ENCODE results near the gene NUDC. TPM values are rescaled to one million over a fixed set of nuclear protein-coding genes. Genes with fewer than 3 reads are reported as not detected.

NUDC gene
- total and polyA plus RNA-seq, 2 of the 13 experiments (the other 11 are each of a cell fraction or from before 2014, with no cell fraction given) = 34.7 to 104 TPM

GRCh38 chr1:26921540-26922430, at the start of gene NUDC (continued):
- TF ChIP-seq HDAC2 (CRISPR knock-in tag; IDR thresholded peaks at IDR 0.05) = peak; percentile 49; the same call in 1 of the 2 replicates
- TF ChIP-seq MLXIP (CRISPR knock-in tag; IDR thresholded peaks at IDR 0.05; ENCODE audit: borderline replicate concordance) = 0 out of 2 replicates have a peak, but pooled peaks have one; percentile 73
- 0 out of 2 replicates have a peak, but pooled peaks have one; percentile 32 for TF ChIP-seq ZBTB44 (CRISPR knock-in tag; IDR thresholded peaks at IDR 0.05)
- no peak for TF ChIP-seq PLSCR1 (CRISPR knock-in tag; IDR thresholded peaks at IDR 0.05; ENCODE audit: borderline replicate concordance)
- no peak for TF ChIP-seq ZNF496 (CRISPR knock-in tag; IDR thresholded peaks at IDR 0.05; ENCODE audit: insufficient replicate concordance)
- TF ChIP-seq FOXP4 (CRISPR knock-in tag; IDR thresholded peaks at IDR 0.05) = peak; percentile 7; the same call in 1 of the 2 replicates
- TF ChIP-seq LCORL (IDR thresholded peaks at IDR 0.05) = no peak
- TF ChIP-seq LCORL (CRISPR knock-in tag; IDR thresholded peaks at IDR 0.05) = 0 out of 2 replicates have a peak, but pooled peaks have one; percentile 16
- no peak for TF ChIP-seq ZNF674 (CRISPR knock-in tag; IDR thresholded peaks at IDR 0.05; ENCODE audit: low read depth)
- peak; percentile 96 for TF ChIP-seq ZNF737 (CRISPR knock-in tag; IDR thresholded peaks at IDR 0.05; ENCODE audit: borderline replicate concordance)
- TF ChIP-seq FOXO4 (CRISPR knock-in tag; conservative IDR thresholded peaks at IDR 0.05) = peak; percentile 66; the same call in 1 of the 2 replicates
- 0 out of 2 replicates have a peak, but pooled peaks have one; percentile 6 for TF ChIP-seq TERF1 (CRISPR knock-in tag; IDR thresholded peaks at IDR 0.05)
- TF ChIP-seq ZFP62 (CRISPR knock-in tag; IDR thresholded peaks at IDR 0.05) = no peak
- 0 out of 2 replicates have a peak, but pooled peaks have one; percentile 25 for TF ChIP-seq ZMAT3 (CRISPR knock-in tag; conservative IDR thresholded peaks at IDR 0.05)
- no peak for TF ChIP-seq FOXJ3 (CRISPR knock-in tag; IDR thresholded peaks at IDR 0.05; ENCODE audit: borderline replicate concordance)
- peak; percentile 64; the same call in 1 of the 2 replicates for TF ChIP-seq ZNF746 (CRISPR knock-in tag; IDR thresholded peaks at IDR 0.05)
- peak; percentile 85 for TF ChIP-seq ATF1 (CRISPR knock-in tag; IDR thresholded peaks at IDR 0.05)

Measured in HepG2 (cell line).